GM12878 (cell line): ENCODE data around the gene SOX18. TPM values are rescaled to one million over a fixed set of nuclear protein-coding genes. Genes with fewer than 3 reads are reported as not detected.

Source experiments
- ATAC-seq: fragments of 200-7000 bp; cut with Tn5 transposase; 3 replicates; pipeline ENCODE4 v1.9.1; 2020; ENCODE audit warnings: mild to moderate bottlenecking, moderate library complexity
- BruUV-seq: library from RNA; stranded (reverse); fragments of 400-500 nt; replicated peaks from 2 replicates; lab custom pipeline; 2021; lab: Mats Ljungman, UMichigan
- CTCF ChIA-PET: fragments of 300-600 bp; sonication (Branson Sonifier 250); formaldehyde crosslinking; extraction: SDS; loops from one replicate; lab custom pipeline; 2021; ENCODE audit warnings: inconsistent platforms; lab: Yijun Ruan, JAX
- POLR2A ChIA-PET: fragments of 350-600 bp; formaldehyde crosslinking; extraction: SDS; loops from one replicate; lab custom pipeline; 2021; ENCODE audit warnings: inconsistent platforms; lab: Charles Lee
- RAD21 ChIA-PET: fragments of 300-600 bp; sonication (Branson Sonifier 250); formaldehyde crosslinking; loops from one replicate; lab custom pipeline; 2023; ENCODE audit warnings: antibody characterized with exemption; ENCODE audit not compliant: unreplicated experiment; lab: Charles Lee
- SMC1A ChIA-PET: fragments of 300-600 bp; sonication (Branson Sonifier 250); formaldehyde crosslinking; loops from one replicate; lab custom pipeline; 2023; ENCODE audit not compliant: unreplicated experiment, uncharacterized antibody; lab: Charles Lee
- DNase-seq: peaks from one replicate; pipeline ENCODE4 v3.0.0-alpha.2; 2011; ENCODE audit warnings: low read depth, low spot score
- FAIRE-seq: peaks from 3 replicates; lab custom pipeline; 2011; peaks lifted over from hg19 to GRCh38; lab: Jason Lieb, UNC
- H2AFZ ChIP-seq: 2 replicates; pipeline ENCODE4 v1.6.0; 2011; ENCODE audit warnings: low read depth, low read length, control low read depth; ENCODE audit not compliant: control insufficient read depth
- H3K27ac ChIP-seq: 2 replicates; pipeline ENCODE4 v1.5.1; 2011; ENCODE audit warnings: control low read depth; ENCODE audit not compliant: control insufficient read depth, insufficient read depth
- H3K27me3 ChIP-seq, 2 experiments: replicated peaks in 1 of 2; 2 replicates each; pipeline versions ENCODE4 v1.6.0 to v1.6.1; 2011; ENCODE audit warnings: low read length in 1 of 2; ENCODE audit not compliant: control insufficient read depth in 2 of 2, insufficient read depth in 2 of 2
- H3K36me3 ChIP-seq, 2 experiments: 2 replicates each; pipeline ENCODE4 v1.5.1; 2011; ENCODE audit warnings: low read length in 1 of 2; ENCODE audit not compliant: control insufficient read depth in 2 of 2, insufficient read depth in 2 of 2
- H3K4me1 ChIP-seq: 2 replicates; pipeline ENCODE4 v1.6.1; 2011; ENCODE audit warnings: mild to moderate bottlenecking, low read length, moderate library complexity, mixed read lengths; ENCODE audit not compliant: control insufficient read depth, insufficient read depth
- H3K4me2 ChIP-seq: 2 replicates; pipeline ENCODE4 v1.6.0; 2011; ENCODE audit warnings: control low read depth; ENCODE audit not compliant: control insufficient read depth, insufficient read depth
- H3K4me3 ChIP-seq: fragments of 200-600 bp; sonication (generic); 2 replicates; pipeline ENCODE4 v1.5.1; 2016
- H3K79me2 ChIP-seq: 2 replicates; pipeline ENCODE4 v1.6.0; 2011; ENCODE audit warnings: low read length; ENCODE audit not compliant: control insufficient read depth, insufficient read depth
- H3K9ac ChIP-seq: 2 replicates; pipeline ENCODE4 v1.8.0; 2011; ENCODE audit warnings: low read length, control low read depth, mixed read lengths; ENCODE audit not compliant: control insufficient read depth, insufficient read depth
- H3K9me3 ChIP-seq: replicated peaks from 3 replicates; pipeline ENCODE4 v1.5.1; 2011; ENCODE audit warnings: mild to moderate bottlenecking, low read length; ENCODE audit not compliant: control insufficient read depth, insufficient read depth
- H4K20me1 ChIP-seq: 2 replicates; pipeline ENCODE4 v1.6.0; 2011; ENCODE audit not compliant: control insufficient read depth, insufficient read depth
- ASH2L ChIP-seq: fragments of 300-600, 200-600 bp; sonication (generic); IDR thresholded peaks from 2 replicates; pipeline ENCODE4 v1.6.1; 2017; ENCODE audit warnings: low read depth, mild to moderate bottlenecking, borderline replicate concordance
- CHD1 ChIP-seq: IDR thresholded peaks from 2 replicates; pipeline ENCODE4 v1.6.1; 2012; ENCODE audit warnings: low read depth, low read length, improper control_type of control experiment
- CREM ChIP-seq: IDR thresholded peaks from 2 replicates; pipeline ENCODE4 v1.6.1; 2014; ENCODE audit warnings: antibody characterized with exemption, low read depth
- DPF2 ChIP-seq: fragments of 450-650 bp; IDR thresholded peaks from 2 replicates; pipeline ENCODE4 v1.6.1; 2017; ENCODE audit warnings: mild to moderate bottlenecking
- LARP7 ChIP-seq: fragments of 450-650 bp; IDR thresholded peaks from 2 replicates; pipeline ENCODE4 v1.6.1; 2017; ENCODE audit warnings: mild to moderate bottlenecking
- MEF2A ChIP-seq: IDR thresholded peaks from 2 replicates; pipeline ENCODE4 v1.6.1; 2011; ENCODE audit warnings: low read depth, mild to moderate bottlenecking, low read length, moderate library complexity; ENCODE audit not compliant: insufficient read depth
- MTA2 ChIP-seq: fragments of 450-650 bp; IDR thresholded peaks from 2 replicates; pipeline ENCODE4 v1.6.1; 2016; ENCODE audit warnings: low read depth, mild to moderate bottlenecking, moderate library complexity
- PAX5 ChIP-seq: IDR thresholded peaks from 2 replicates; pipeline ENCODE4 v1.6.1; 2011; ENCODE audit warnings: low read depth, low read length, borderline replicate concordance
- POLR2AphosphoS2 ChIP-seq: IDR thresholded peaks from 2 replicates; pipeline ENCODE4 v1.6.1; 2011; ENCODE audit warnings: low read depth, mild to moderate bottlenecking, low read length, improper control_type of control experiment, moderate library complexity
- SIX5 ChIP-seq: IDR thresholded peaks from 2 replicates; pipeline ENCODE4 v1.6.1; 2011; ENCODE audit warnings: mild to moderate bottlenecking, low read depth, low read length, moderate library complexity; ENCODE audit not compliant: severe bottlenecking
- SMC3 ChIP-seq: IDR thresholded peaks from 2 replicates; pipeline ENCODE4 v1.6.1; 2011; ENCODE audit warnings: low read length, improper control_type of control experiment, borderline replicate concordance
- SUZ12 ChIP-seq: fragments of 200-600 bp; sonication (generic); IDR thresholded peaks from one replicate; pipeline ENCODE4 v1.6.1; 2018; ENCODE audit warnings: antibody characterized with exemption, mild to moderate bottlenecking; ENCODE audit not compliant: unreplicated experiment
- WGBS: methylation state at CpG from one replicate; pipeline ENCODE4 v1.1.6; 2016; ENCODE audit warnings: low lambda C conversion rate; ENCODE audit not compliant: insufficient replicate concordance, insufficient coverage; ENCODE audit errors: missing lambda C conversion rate; 5-methylcytosine and 5-hydroxymethylcytosine counted together
- in situ Hi-C: fragments of 300-500 bp; cut with MboI; formaldehyde crosslinking; loops from 9 replicates; pipeline ENCODE4 v1.14.3; 2018; ENCODE audit warnings: mixed read lengths
- intact Hi-C: fragments of 100-400 bp; cut with micrococcal nuclease; formaldehyde crosslinking; loops from one replicate; pipeline ENCODE4 v1.14.2; 2022; ENCODE audit not compliant: unreplicated experiment
- polyA plus RNA-seq, 11 experiments: library from polyadenylated mRNA; depleted of rRNA in 4 of 11; unstranded in 6 of 11; stranded (reverse) in 5 of 11; fragments of >200 nt; fragmentation: Nextera tagmentation in 4 of 11; fragmentation: Illumina TruSeq in 1 of 11; extraction: Ambion mirVana in 4 of 11; extraction: Trizol in 1 of 11; gene quantifications; 1 replicate in 1 of 11; 2 replicates in 10 of 11; pipeline versions ENCODE4 v1.2.1 to v1.2.3, GENCODE V29; 2011 to 2016; ENCODE audit warnings: inconsistent platforms in 2 of 11, missing spikeins in 2 of 11, low read depth in 1 of 11
- total RNA-seq, 4 experiments: library from RNA; depleted of rRNA in 3 of 4; stranded (reverse); fragments of >200 nt in 3 of 4; fragmentation: Illumina TruSeq in 1 of 4; extraction: Trizol in 1 of 4; gene quantifications; 2 replicates each; pipeline versions ENCODE4 v1.2.1 to v1.2.3, GENCODE V29; 2013 to 2021
- TF ChIP-seq, protein P1 (sequence below): fragments of 450-650 bp; IDR thresholded peaks from 2 replicates; pipeline ENCODE4 v1.6.1; 2017; ENCODE audit warnings: mild to moderate bottlenecking, moderate library complexity
- TF ChIP-seq, protein P2 (sequence below): fragments of 450-650 bp; IDR thresholded peaks from 2 replicates; pipeline ENCODE4 v1.6.1; 2017; ENCODE audit warnings: mild to moderate bottlenecking, low read depth, inconsistent platforms; ENCODE audit not compliant: poor library complexity, severe bottlenecking
- TF ChIP-seq, protein P3 (sequence below): IDR thresholded peaks from 2 replicates; pipeline ENCODE4 v1.6.1; 2012; ENCODE audit warnings: low read depth, low read length, improper control_type of control experiment
- TF ChIP-seq, protein P4 (sequence below): IDR thresholded peaks from 2 replicates; pipeline ENCODE4 v1.6.1; 2011; ENCODE audit warnings: low read depth, mild to moderate bottlenecking, low read length, moderate library complexity, borderline replicate concordance; ENCODE audit errors: extremely low read depth
- TF ChIP-seq, protein P5 (sequence below): fragments of 450-650 bp; IDR thresholded peaks from 2 replicates; pipeline ENCODE4 v1.6.1; 2017; ENCODE audit warnings: borderline replicate concordance

The SOX18 gene
- total and polyA plus RNA-seq, 10 of the 15 experiments (the other 5 are each of a cell fraction or from before 2014, with no cell fraction given) = 0.05 to 5.6 (median 0.28) TPM; not detected in 3

DNA sequence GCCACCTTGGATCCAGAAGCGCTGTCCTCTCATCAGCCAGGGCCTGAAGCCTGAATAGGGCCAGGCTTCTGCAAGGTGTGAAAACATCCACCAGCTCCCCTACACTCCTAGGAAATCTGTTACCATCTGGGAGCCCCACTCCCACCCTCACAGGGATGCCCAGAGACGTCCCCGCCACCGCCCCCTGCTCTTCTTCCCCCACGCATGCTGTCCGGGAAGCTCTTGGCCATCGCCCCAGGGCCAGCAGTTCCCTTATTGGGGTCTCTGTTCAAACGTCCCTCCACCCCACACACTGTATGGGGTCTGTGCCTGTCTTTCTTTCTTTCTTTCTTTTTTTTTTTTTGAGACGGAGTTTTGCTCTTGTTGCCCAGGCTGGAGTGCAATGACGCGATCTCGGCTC is 26.1 kb upstream of the SOX18 start:
- H3K27ac ChIP-seq = no peak overlapping the region
- no peaks in the 10 kb centered on the region for H3K27me3 ChIP-seq
- H3K4me1 ChIP-seq = peaks cover 18% of the 10 kb centered on the region; the same call in 1 of the 2 replicates
- H3K4me2 ChIP-seq = no peak overlapping the region
- no peaks in the 10 kb centered on the region for H4K20me1 ChIP-seq
- H3K36me3 ChIP-seq = peaks cover 3 to 22% of the 10 kb centered on the region in 2 experiments
- no peak overlapping the region for H3K9ac ChIP-seq
- RAD21 ChIA-PET = interaction anchor here (0.6 to 1.8 kb wide), 3 partner anchors 26 to 63 kb away, joined by 4 to 5 read pairs (median 4); no protein-coding TSS in a partner anchor
- DNase-seq (no peak), FAIRE-seq (no peak), ATAC-seq (no peak)
- SMC1A ChIA-PET = interaction anchor here (2.8 kb wide), 1 partner anchor 9 kb away, joined by 10 read pairs; no protein-coding TSS in a partner anchor
- no peak overlapping the region for H3K4me3 ChIP-seq
- CTCF ChIA-PET = no interaction called here
- BruUV-seq = TSS peak; percentile 26
- H3K9me3 ChIP-seq = no peaks in the 10 kb centered on the region
- H3K79me2 ChIP-seq = peaks cover 30% of the 10 kb centered on the region
- POLR2A ChIA-PET = interaction anchor here (1.2 to 2.5 kb wide), 3 partner anchors 11 to 37 kb away, joined by 3 to 10 read pairs (median 4); no protein-coding TSS in a partner anchor
- intact Hi-C loops (no loop called here), in situ Hi-C loops (no loop called here)
- WGBS = 78% methylated on average over 8 of the region's 12 CpGs
- no peak overlapping the region for H2AFZ ChIP-seq
- no peak for TF ChIP-seq DPF2
- TF ChIP-seq SUZ12 = no peak
- TF ChIP-seq, protein P1, sequence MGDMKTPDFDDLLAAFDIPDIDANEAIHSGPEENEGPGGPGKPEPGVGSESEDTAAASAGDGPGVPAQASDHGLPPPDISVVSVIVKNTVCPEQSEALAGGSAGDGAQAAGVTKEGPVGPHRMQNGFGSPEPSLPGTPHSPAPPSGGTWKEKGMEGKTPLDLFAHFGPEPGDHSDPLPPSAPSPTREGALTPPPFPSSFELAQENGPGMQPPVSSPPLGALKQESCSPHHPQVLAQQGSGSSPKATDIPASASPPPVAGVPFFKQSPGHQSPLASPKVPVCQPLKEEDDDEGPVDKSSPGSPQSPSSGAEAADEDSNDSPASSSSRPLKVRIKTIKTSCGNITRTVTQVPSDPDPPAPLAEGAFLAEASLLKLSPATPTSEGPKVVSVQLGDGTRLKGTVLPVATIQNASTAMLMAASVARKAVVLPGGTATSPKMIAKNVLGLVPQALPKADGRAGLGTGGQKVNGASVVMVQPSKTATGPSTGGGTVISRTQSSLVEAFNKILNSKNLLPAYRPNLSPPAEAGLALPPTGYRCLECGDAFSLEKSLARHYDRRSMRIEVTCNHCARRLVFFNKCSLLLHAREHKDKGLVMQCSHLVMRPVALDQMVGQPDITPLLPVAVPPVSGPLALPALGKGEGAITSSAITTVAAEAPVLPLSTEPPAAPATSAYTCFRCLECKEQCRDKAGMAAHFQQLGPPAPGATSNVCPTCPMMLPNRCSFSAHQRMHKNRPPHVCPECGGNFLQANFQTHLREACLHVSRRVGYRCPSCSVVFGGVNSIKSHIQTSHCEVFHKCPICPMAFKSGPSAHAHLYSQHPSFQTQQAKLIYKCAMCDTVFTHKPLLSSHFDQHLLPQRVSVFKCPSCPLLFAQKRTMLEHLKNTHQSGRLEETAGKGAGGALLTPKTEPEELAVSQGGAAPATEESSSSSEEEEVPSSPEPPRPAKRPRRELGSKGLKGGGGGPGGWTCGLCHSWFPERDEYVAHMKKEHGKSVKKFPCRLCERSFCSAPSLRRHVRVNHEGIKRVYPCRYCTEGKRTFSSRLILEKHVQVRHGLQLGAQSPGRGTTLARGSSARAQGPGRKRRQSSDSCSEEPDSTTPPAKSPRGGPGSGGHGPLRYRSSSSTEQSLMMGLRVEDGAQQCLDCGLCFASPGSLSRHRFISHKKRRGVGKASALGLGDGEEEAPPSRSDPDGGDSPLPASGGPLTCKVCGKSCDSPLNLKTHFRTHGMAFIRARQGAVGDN = no peak
- no peak for TF ChIP-seq SIX5
- TF ChIP-seq, protein P2, sequence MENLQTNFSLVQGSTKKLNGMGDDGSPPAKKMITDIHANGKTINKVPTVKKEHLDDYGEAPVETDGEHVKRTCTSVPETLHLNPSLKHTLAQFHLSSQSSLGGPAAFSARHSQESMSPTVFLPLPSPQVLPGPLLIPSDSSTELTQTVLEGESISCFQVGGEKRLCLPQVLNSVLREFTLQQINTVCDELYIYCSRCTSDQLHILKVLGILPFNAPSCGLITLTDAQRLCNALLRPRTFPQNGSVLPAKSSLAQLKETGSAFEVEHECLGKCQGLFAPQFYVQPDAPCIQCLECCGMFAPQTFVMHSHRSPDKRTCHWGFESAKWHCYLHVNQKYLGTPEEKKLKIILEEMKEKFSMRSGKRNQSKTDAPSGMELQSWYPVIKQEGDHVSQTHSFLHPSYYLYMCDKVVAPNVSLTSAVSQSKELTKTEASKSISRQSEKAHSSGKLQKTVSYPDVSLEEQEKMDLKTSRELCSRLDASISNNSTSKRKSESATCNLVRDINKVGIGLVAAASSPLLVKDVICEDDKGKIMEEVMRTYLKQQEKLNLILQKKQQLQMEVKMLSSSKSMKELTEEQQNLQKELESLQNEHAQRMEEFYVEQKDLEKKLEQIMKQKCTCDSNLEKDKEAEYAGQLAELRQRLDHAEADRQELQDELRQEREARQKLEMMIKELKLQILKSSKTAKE = no peak
- TF ChIP-seq MTA2 = no peak
- TF ChIP-seq PAX5 = no peak
- no peak for TF ChIP-seq LARP7
- TF ChIP-seq, protein P3, sequence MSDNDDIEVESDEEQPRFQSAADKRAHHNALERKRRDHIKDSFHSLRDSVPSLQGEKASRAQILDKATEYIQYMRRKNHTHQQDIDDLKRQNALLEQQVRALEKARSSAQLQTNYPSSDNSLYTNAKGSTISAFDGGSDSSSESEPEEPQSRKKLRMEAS = no peak
- no peak for TF ChIP-seq MEF2A
- TF ChIP-seq ASH2L = no peak
- no peak for TF ChIP-seq POLR2AphosphoS2
- TF ChIP-seq CHD1 = no peak
- TF ChIP-seq, protein P4, sequence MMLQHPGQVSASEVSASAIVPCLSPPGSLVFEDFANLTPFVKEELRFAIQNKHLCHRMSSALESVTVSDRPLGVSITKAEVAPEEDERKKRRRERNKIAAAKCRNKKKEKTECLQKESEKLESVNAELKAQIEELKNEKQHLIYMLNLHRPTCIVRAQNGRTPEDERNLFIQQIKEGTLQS = no peak
- TF ChIP-seq SMC3 = no peak
- TF ChIP-seq CREM = no peak
- TF ChIP-seq, protein P5, sequence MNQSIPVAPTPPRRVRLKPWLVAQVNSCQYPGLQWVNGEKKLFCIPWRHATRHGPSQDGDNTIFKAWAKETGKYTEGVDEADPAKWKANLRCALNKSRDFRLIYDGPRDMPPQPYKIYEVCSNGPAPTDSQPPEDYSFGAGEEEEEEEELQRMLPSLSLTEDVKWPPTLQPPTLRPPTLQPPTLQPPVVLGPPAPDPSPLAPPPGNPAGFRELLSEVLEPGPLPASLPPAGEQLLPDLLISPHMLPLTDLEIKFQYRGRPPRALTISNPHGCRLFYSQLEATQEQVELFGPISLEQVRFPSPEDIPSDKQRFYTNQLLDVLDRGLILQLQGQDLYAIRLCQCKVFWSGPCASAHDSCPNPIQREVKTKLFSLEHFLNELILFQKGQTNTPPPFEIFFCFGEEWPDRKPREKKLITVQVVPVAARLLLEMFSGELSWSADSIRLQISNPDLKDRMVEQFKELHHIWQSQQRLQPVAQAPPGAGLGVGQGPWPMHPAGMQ = no peak
